K562 (cell line): ENCODE measurements around the gene SPHKAP. TPM values are rescaled to one million over a fixed set of nuclear protein-coding genes. Genes with fewer than 3 reads are reported as not detected.

Source experiments
- ATAC-seq: fragments of 200-7000 bp; cut with Tn5 transposase; 3 replicates; pipeline ENCODE4 v1.9.1; 2020; ENCODE audit warnings: moderate library complexity
- BruUV-seq: library from RNA; stranded (reverse); fragments of 400-500 nt; replicated peaks from 2 replicates; lab custom pipeline; 2021; lab: Mats Ljungman, UMichigan
- CTCF ChIA-PET: fragments of 300-600 bp; formaldehyde crosslinking; extraction: SDS; loops from one replicate; lab custom pipeline; 2021; ENCODE audit warnings: low intra/inter-chr PET ratio; lab: Yijun Ruan, JAX
- POLR2A ChIA-PET: fragments of 300-600, 350-650 bp; sonication (Branson Sonifier 250); formaldehyde crosslinking; extraction: SDS; loops from one replicate; lab custom pipeline; 2021; ENCODE audit warnings: antibody characterized with exemption, inconsistent platforms; lab: Yijun Ruan, JAX
- DNase-seq, 4 experiments: peaks; one replicate each; pipeline versions ENCODE4 v3.0.0 to v3.0.0-alpha.2; 2011 to 2018; ENCODE audit warnings: low spot score in 3 of 4, mixed read lengths in 3 of 4; ENCODE audit errors: extremely low read depth in 1 of 4
- FAIRE-seq: peaks from 2 replicates; lab custom pipeline; 2011; peaks lifted over from hg19 to GRCh38; lab: Jason Lieb, UNC
- H2AFZ ChIP-seq: 2 replicates; pipeline ENCODE4 v1.6.0; 2011; ENCODE audit warnings: low read depth, low read length, control low read depth, inconsistent platforms
- H3K27ac ChIP-seq: fragments of 200-600 bp; 3 replicates; pipeline ENCODE4 v1.8.0; 2011; ENCODE audit warnings: low read depth, mild to moderate bottlenecking, control low read depth, inconsistent platforms, low read length, moderate library complexity, mixed read lengths; ENCODE audit errors: extremely low read depth
- H3K27me3 ChIP-seq, 2 experiments: fragments of 300-600 bp in 1 of 2; 2 replicates in 1 of 2; 3 replicates in 1 of 2; pipeline versions ENCODE4 v1.6.0 to v1.8.0; 2011; ENCODE audit warnings: inconsistent platforms in 2 of 2, low read length in 2 of 2, mild to moderate bottlenecking in 1 of 2, mixed read lengths in 1 of 2, moderate library complexity in 1 of 2; ENCODE audit not compliant: control insufficient read depth in 2 of 2, insufficient read depth in 2 of 2
- H3K36me3 ChIP-seq: fragments of 300-600 bp; 3 replicates; pipeline ENCODE4 v1.8.0; 2011; ENCODE audit warnings: mild to moderate bottlenecking, low read length, inconsistent platforms; ENCODE audit not compliant: control insufficient read depth, insufficient read depth
- H3K4me1 ChIP-seq, 2 experiments: fragments of 200-600 bp in 1 of 2; replicated peaks in 1 of 2; 2 replicates in 1 of 2; 3 replicates in 1 of 2; pipeline versions ENCODE4 v1.5.1 to v1.8.0; 2011; ENCODE audit warnings: inconsistent platforms in 2 of 2, low read length in 2 of 2, mild to moderate bottlenecking in 1 of 2, mixed read lengths in 1 of 2, moderate library complexity in 1 of 2; ENCODE audit not compliant: control insufficient read depth in 2 of 2, insufficient read depth in 2 of 2
- H3K4me2 ChIP-seq: 2 replicates; pipeline ENCODE4 v1.6.1; 2011; ENCODE audit warnings: low read length, control low read depth, inconsistent platforms, mixed read lengths; ENCODE audit not compliant: insufficient read depth
- H3K4me3 ChIP-seq: fragments of 200-600 bp; sonication (generic), shearing (Covaris generic); 2 replicates; pipeline ENCODE4 v1.5.1; 2016; ENCODE audit warnings: control low read depth, inconsistent platforms
- H3K79me2 ChIP-seq: fragments of 200-600 bp; 3 replicates; pipeline ENCODE4 v1.8.0; 2011; ENCODE audit warnings: low read length, inconsistent platforms; ENCODE audit not compliant: control insufficient read depth, insufficient read depth
- H3K9ac ChIP-seq, 2 experiments: 2 replicates each; pipeline versions ENCODE4 v1.6.0 to v1.6.1; 2011; ENCODE audit warnings: low read depth in 2 of 2, low read length in 2 of 2, control low read depth in 1 of 2, inconsistent platforms in 1 of 2, mild to moderate bottlenecking in 1 of 2, mixed read lengths in 1 of 2; ENCODE audit not compliant: insufficient read depth in 1 of 2
- H3K9me1 ChIP-seq: one replicate; pipeline ENCODE4 v1.6.0; 2011; ENCODE audit warnings: inconsistent platforms, mild to moderate bottlenecking, low read length, moderate library complexity; ENCODE audit not compliant: control insufficient read depth, insufficient read depth
- H3K9me3 ChIP-seq: replicated peaks from 2 replicates; pipeline ENCODE4 v1.5.1; 2011; ENCODE audit warnings: low read depth, low read length, inconsistent platforms; ENCODE audit not compliant: control insufficient read depth, insufficient read depth
- H4K20me1 ChIP-seq: replicated peaks from 2 replicates; pipeline ENCODE4 v1.6.1; 2011; ENCODE audit warnings: low read length, inconsistent platforms, mixed read lengths; ENCODE audit not compliant: control insufficient read depth, insufficient read depth
- CBX3 ChIP-seq, 2 experiments: IDR thresholded peaks; 1 replicate in 1 of 2; 2 replicates in 1 of 2; pipeline ENCODE4 v1.6.1; 2012; ENCODE audit warnings: inconsistent platforms in 2 of 2, low read length in 2 of 2, borderline replicate concordance in 1 of 2, control low read depth in 1 of 2
- ESRRB ChIP-seq: fragments of 250-450 bp; sonication (Bioruptor Pico); IDR thresholded peaks from 2 replicates; pipeline ENCODE4 v1.5.0; 2020; ENCODE audit warnings: mild to moderate bottlenecking, moderate library complexity, borderline replicate concordance
- ETV5 ChIP-seq: sonication (generic); formaldehyde crosslinking; IDR thresholded peaks from 2 replicates; pipeline ENCODE4 v1.4.0; 2020; ENCODE audit warnings: low read depth, mild to moderate bottlenecking, missing genetic modification reagents
- GATAD2B ChIP-seq: fragments of 450-650 bp; IDR thresholded peaks from 2 replicates; pipeline ENCODE4 v1.6.1; 2017; ENCODE audit warnings: mild to moderate bottlenecking, borderline replicate concordance
- HNRNPL ChIP-seq: fragments of 200-400 bp; formaldehyde crosslinking; IDR thresholded peaks from 2 replicates; pipeline ENCODE4 v1.6.1; 2017; ENCODE audit warnings: low read depth, mild to moderate bottlenecking, low read length
- ILK ChIP-seq: fragments of 450-650 bp; IDR thresholded peaks from 2 replicates; pipeline ENCODE4 v1.6.1; 2016; ENCODE audit warnings: missing genetic modification characterization, low read depth, mild to moderate bottlenecking, missing compliant biosample characterization, moderate library complexity, borderline replicate concordance
- NCOA6 ChIP-seq: fragments of 450-650 bp; IDR thresholded peaks from 2 replicates; pipeline ENCODE4 v1.6.1; 2017; ENCODE audit warnings: mild to moderate bottlenecking
- PYGO2 ChIP-seq: fragments of 450-650 bp; IDR thresholded peaks from 2 replicates; pipeline ENCODE4 v1.6.1; 2016; ENCODE audit warnings: mild to moderate bottlenecking, missing genetic modification characterization, moderate library complexity, missing compliant biosample characterization
- RBM17 ChIP-seq: fragments of 200-400 bp; formaldehyde crosslinking; IDR thresholded peaks from 2 replicates; pipeline ENCODE4 v1.6.1; 2017; ENCODE audit warnings: low read depth, mild to moderate bottlenecking, low read length, borderline replicate concordance
- SRSF3 ChIP-seq: fragments of 200-400 bp; formaldehyde crosslinking; IDR thresholded peaks from 2 replicates; pipeline ENCODE4 v1.6.1; 2016; ENCODE audit warnings: mild to moderate bottlenecking, low read length, moderate library complexity; ENCODE audit not compliant: insufficient read depth
- TSC22D4 ChIP-seq: fragments of 450-650 bp; IDR thresholded peaks from 2 replicates; pipeline ENCODE4 v1.6.1; 2016; ENCODE audit warnings: missing genetic modification characterization, missing biosample characterization, control low read depth
- XRCC5 ChIP-seq: fragments of 200-400 bp; formaldehyde crosslinking; IDR thresholded peaks from 2 replicates; pipeline ENCODE4 v1.6.1; 2017; ENCODE audit warnings: low read depth, mild to moderate bottlenecking, low read length
- ZBTB7A ChIP-seq: IDR thresholded peaks from 2 replicates; pipeline ENCODE4 v1.6.1; 2011; ENCODE audit warnings: low read depth, mild to moderate bottlenecking, low read length, moderate library complexity, borderline replicate concordance; ENCODE audit not compliant: control insufficient read depth
- WGBS: fragments of 100-300 bp; shearing (Covaris generic); methylation state at CpG from one replicate; pipeline ENCODE4 v1.1.6; 2016; ENCODE audit warnings: low coverage, mixed read lengths; ENCODE audit not compliant: insufficient coverage; ENCODE audit errors: missing lambda C conversion rate; 5-methylcytosine and 5-hydroxymethylcytosine counted together
- in situ Hi-C: fragments of 300-500 bp; cut with MboI; formaldehyde crosslinking; loops from 4 replicates; pipeline ENCODE4 v1.15.0; 2018; ENCODE audit warnings: inconsistent platforms, mixed read lengths
- intact Hi-C: fragments of 100-400 bp; cut with micrococcal nuclease; formaldehyde crosslinking; loops from 2 replicates; pipeline ENCODE4 v1.14.2; 2022
- polyA plus RNA-seq, 8 experiments: library from polyadenylated mRNA; depleted of rRNA in 4 of 8; stranded (reverse) in 5 of 8; unstranded in 3 of 8; fragments of >200 nt; fragmentation: Nextera tagmentation in 2 of 8; fragmentation: Illumina TruSeq in 1 of 8; extraction: Ambion mirVana in 2 of 8; extraction: Trizol in 1 of 8; gene quantifications; 2 replicates each; pipeline versions ENCODE4 v1.2.1 to v1.2.3, GENCODE V29; 2011 to 2014; ENCODE audit warnings: inconsistent platforms in 1 of 8, missing spikeins in 1 of 8
- total RNA-seq, 7 experiments: library from RNA; depleted of rRNA in 6 of 7; stranded (reverse); fragments of >200 nt in 6 of 7; fragmentation: Illumina TruSeq in 2 of 7; extraction: Trizol in 2 of 7; gene quantifications; 2 replicates each; pipeline versions ENCODE4 v1.2.1 to v1.2.3, GENCODE V29; 2011 to 2021; ENCODE audit warnings: low replicate concordance in 1 of 7
- TF ChIP-seq, protein P1 (sequence below): fragments of 250-450 bp; sonication (Bioruptor Pico); IDR thresholded peaks from 2 replicates; pipeline ENCODE4 v1.8.0; 2022; ENCODE audit warnings: inconsistent platforms, mild to moderate bottlenecking, moderate library complexity, borderline replicate concordance
- TF ChIP-seq, protein P2 (sequence below): fragments of 450-650 bp; IDR thresholded peaks from 2 replicates; pipeline ENCODE4 v1.6.1; 2016; ENCODE audit warnings: low read depth, mild to moderate bottlenecking, moderate library complexity

The SPHKAP gene
- total and polyA plus RNA-seq, 9 of the 15 experiments (the other 6 are each of a cell fraction or from before 2014, with no cell fraction given), result not detected

DNA sequence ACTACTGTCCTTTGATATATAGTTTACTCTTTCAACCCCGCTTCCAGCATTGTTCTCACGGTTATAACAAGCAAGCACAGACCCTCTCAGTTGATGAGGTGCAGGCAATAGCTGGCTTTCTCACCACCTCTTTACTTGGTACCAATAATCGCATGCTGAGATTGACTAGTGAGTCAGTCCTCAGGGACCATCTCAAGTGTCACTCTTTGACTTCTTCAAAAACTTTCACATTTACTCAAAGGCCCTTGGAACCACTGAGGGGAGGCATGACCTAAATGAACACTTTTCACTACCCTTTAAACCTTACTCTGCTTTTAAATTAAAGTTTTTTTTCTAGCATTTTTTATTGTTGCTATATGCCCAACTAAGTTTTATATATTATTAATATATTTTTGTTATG lies 208.2 kb downstream of the SPHKAP start:
- intact Hi-C loops (no loop called here), in situ Hi-C loops (no loop called here)
- Histone ChIP-seq H4K20me1 (no peaks in the 10 kb centered on the region), H3K4me1 (no peaks in the 10 kb centered on the region), H3K27me3 (no peaks in the 10 kb centered on the region), H3K79me2 (no peaks in the 10 kb centered on the region), H2AFZ (no peak overlapping the region), H3K9me1 (no peaks in the 10 kb centered on the region), H3K4me2 (no peak overlapping the region), H3K9me3 (no peaks in the 10 kb centered on the region), H3K4me3 (no peak overlapping the region), H3K9ac (no peak overlapping the region), H3K27ac (no peak overlapping the region), H3K36me3 (no peaks in the 10 kb centered on the region)
- POLR2A ChIA-PET, result no interaction called here
- FAIRE-seq (no peak), DNase-seq (no peak), ATAC-seq (no peak)
- CTCF ChIA-PET, result no interaction called here
- no peak for TF ChIP-seq CBX3 (IDR thresholded peaks at IDR 0.05; ENCODE audit: borderline replicate concordance in 1 of 2, low read length in 2 of 2)
- TF ChIP-seq GATAD2B, result no peak
- no peak for TF ChIP-seq RBM17
- no peak for TF ChIP-seq XRCC5
- TF ChIP-seq PYGO2, result no peak
- no peak for TF ChIP-seq TSC22D4
- no peak for TF ChIP-seq ETV5 (CRISPR knock-in tag)
- no peak for TF ChIP-seq SRSF3
- TF ChIP-seq ILK (tag), result no peak
- no peak for TF ChIP-seq HNRNPL
- no peak for TF ChIP-seq NCOA6
- TF ChIP-seq, protein P1, sequence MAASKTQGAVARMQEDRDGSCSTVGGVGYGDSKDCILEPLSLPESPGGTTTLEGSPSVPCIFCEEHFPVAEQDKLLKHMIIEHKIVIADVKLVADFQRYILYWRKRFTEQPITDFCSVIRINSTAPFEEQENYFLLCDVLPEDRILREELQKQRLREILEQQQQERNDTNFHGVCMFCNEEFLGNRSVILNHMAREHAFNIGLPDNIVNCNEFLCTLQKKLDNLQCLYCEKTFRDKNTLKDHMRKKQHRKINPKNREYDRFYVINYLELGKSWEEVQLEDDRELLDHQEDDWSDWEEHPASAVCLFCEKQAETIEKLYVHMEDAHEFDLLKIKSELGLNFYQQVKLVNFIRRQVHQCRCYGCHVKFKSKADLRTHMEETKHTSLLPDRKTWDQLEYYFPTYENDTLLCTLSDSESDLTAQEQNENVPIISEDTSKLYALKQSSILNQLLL (CRISPR knock-in tag), result no peak
- no peak for TF ChIP-seq ZBTB7A
- TF ChIP-seq, protein P2, sequence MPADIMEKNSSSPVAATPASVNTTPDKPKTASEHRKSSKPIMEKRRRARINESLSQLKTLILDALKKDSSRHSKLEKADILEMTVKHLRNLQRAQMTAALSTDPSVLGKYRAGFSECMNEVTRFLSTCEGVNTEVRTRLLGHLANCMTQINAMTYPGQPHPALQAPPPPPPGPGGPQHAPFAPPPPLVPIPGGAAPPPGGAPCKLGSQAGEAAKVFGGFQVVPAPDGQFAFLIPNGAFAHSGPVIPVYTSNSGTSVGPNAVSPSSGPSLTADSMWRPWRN, result no peak
- no peak for TF ChIP-seq ESRRB
- 0% methylated on average over 3 of the region's 3 CpGs for WGBS
- BruUV-seq, result no TSS peak
